Activated T-helper 1 cell treated with Interleukin-2 at 50 U/mL for 16 hours (primary cell): ENCODE data around the gene APOBEC3B.
"Not testable (repeated sequence)": the region's sequence is repeated elsewhere in the genome, so short reads cannot be mapped to it uniquely, and the experiment has no call there.

Experiments used
- DNase-seq: peaks from one replicate; pipeline ENCODE4 v3.0.0-alpha.2; 2020; ENCODE audit warnings: low read depth

The APOBEC3B gene

GRCh38 chr22:39031434-39032295 lies 49.5 kb downstream of the APOBEC3B start:
- not testable (repeated sequence) for DNase-seq

- DNase-seq = not testable (repeated sequence)
Observed at GRCh38 chr22:39037071-39037470, 54.9 kb downstream of the APOBEC3B start.

GRCh38 chr22:39039306-39040126 lies 57.4 kb downstream of the APOBEC3B start:
- DNase-seq = no peak

GRCh38 chr22:39040155-39040537 lies 58.0 kb downstream of the APOBEC3B start:
- not testable (repeated sequence) for DNase-seq

GRCh38 chr22:39040538-39041296 lies 58.6 kb downstream of the APOBEC3B start, which contains the start of gene APOBEC3F:
TSS of gene APOBEC3F (plus strand) at chr22:39040864. CDS start at chr22:39040961, 97 bp downstream.
- peak; percentile 45 for DNase-seq

- no peak for DNase-seq
Observed at GRCh38 chr22:39041908-39042307, 59.8 kb downstream of the APOBEC3B start.
